H1 (cell line): Measurements from ENCODE around the gene BIK. TPM values are rescaled to one million over a fixed set of nuclear protein-coding genes. Genes with fewer than 3 reads are reported as not detected.

Experiments
- CTCF ChIA-PET: fragments of 300-600 bp; sonication (Branson Sonifier 250); formaldehyde crosslinking; loops from one replicate; lab custom pipeline; 2021; ENCODE audit not compliant: partially characterized antibody; lab: Charles Lee
- POLR2A ChIA-PET: fragments of 300-600 bp; sonication (Branson Sonifier 250); formaldehyde crosslinking; loops from one replicate; lab custom pipeline; 2021; ENCODE audit warnings: inconsistent platforms; ENCODE audit not compliant: partially characterized antibody; lab: Charles Lee
- DNase-seq, 2 experiments: peaks; one replicate each; pipeline versions ENCODE4 v3.0.0 to v3.0.0-alpha.2; 2010 to 2022; ENCODE audit warnings: low spot score in 2 of 2, low read depth in 1 of 2, mixed read lengths in 1 of 2
- FAIRE-seq: peaks from 2 replicates; lab custom pipeline; 2011; peaks lifted over from hg19 to GRCh38; lab: Jason Lieb, UNC
- H2AFZ ChIP-seq: 2 replicates; pipeline ENCODE4 v1.8.1; 2012; ENCODE audit warnings: low read length, inconsistent platforms
- H2AK5ac ChIP-seq: 2 replicates; pipeline ENCODE4 v1.6.1; 2013; ENCODE audit warnings: low read depth, low read length
- H2BK120ac ChIP-seq: replicated peaks from 2 replicates; pipeline ENCODE3; 2013; ENCODE audit warnings: low read depth, low read length, inconsistent platforms
- H2BK12ac ChIP-seq: 2 replicates; pipeline ENCODE4 v1.6.1; 2013; ENCODE audit warnings: low read depth, low read length
- H2BK15ac ChIP-seq: 2 replicates; pipeline ENCODE4 v1.6.1; 2013; ENCODE audit warnings: low read length
- H2BK20ac ChIP-seq: 2 replicates; pipeline ENCODE4 v1.6.1; 2013; ENCODE audit warnings: low read length
- H2BK5ac ChIP-seq: 2 replicates; pipeline ENCODE4 v1.6.1; 2013; ENCODE audit warnings: low read depth, low read length
- H3K14ac ChIP-seq: 2 replicates; pipeline ENCODE4 v1.6.1; 2013; ENCODE audit warnings: inconsistent platforms; ENCODE audit not compliant: insufficient read length
- H3K18ac ChIP-seq: 2 replicates; pipeline ENCODE4 v1.6.1; 2013; ENCODE audit warnings: low read length; ENCODE audit errors: extremely low read depth
- H3K23ac ChIP-seq: 2 replicates; pipeline ENCODE4 v1.6.1; 2013; ENCODE audit warnings: inconsistent platforms; ENCODE audit not compliant: insufficient read length
- H3K23me2 ChIP-seq: 2 replicates; pipeline ENCODE4 v1.6.1; 2013; ENCODE audit warnings: low read depth, low read length
- H3K27ac ChIP-seq: 2 replicates; pipeline ENCODE4 v1.6.1; 2011; ENCODE audit warnings: low read depth, low read length, inconsistent platforms
- H3K27me3 ChIP-seq, 4 experiments: replicated peaks in 1 of 4; 1 replicate in 1 of 4; 2 replicates in 3 of 4; pipeline versions ENCODE4 v1.6.1 to v1.8.1; 2011 to 2013; ENCODE audit warnings: low read length in 3 of 4, mild to moderate bottlenecking in 3 of 4, inconsistent platforms in 2 of 4, mixed read lengths in 2 of 4, moderate library complexity in 1 of 4; ENCODE audit not compliant: control insufficient read depth in 3 of 4, insufficient read depth in 3 of 4; ENCODE audit errors: extremely low read depth in 1 of 4
- H3K36me3 ChIP-seq, 4 experiments: 2 replicates each; pipeline versions ENCODE4 v1.6.1 to v1.8.1; 2011 to 2013; ENCODE audit warnings: mild to moderate bottlenecking in 4 of 4, low read length in 3 of 4, moderate library complexity in 2 of 4, control low read depth in 1 of 4, inconsistent platforms in 1 of 4; ENCODE audit not compliant: insufficient read depth in 4 of 4, control insufficient read depth in 2 of 4
- H3K4ac ChIP-seq: replicated peaks from 2 replicates; pipeline ENCODE3; 2013; ENCODE audit warnings: low read length, low read depth, mixed read lengths, inconsistent platforms; ENCODE audit not compliant: insufficient read length
- H3K4me1 ChIP-seq, 4 experiments: replicated peaks in 1 of 4; 1 replicate in 1 of 4; 2 replicates in 3 of 4; pipeline versions ENCODE4 v1.6.1 to v1.8.1; 2011 to 2013; ENCODE audit warnings: low read length in 3 of 4, inconsistent platforms in 2 of 4, mixed read lengths in 1 of 4; ENCODE audit not compliant: insufficient read depth in 4 of 4, control insufficient read depth in 3 of 4
- H3K4me2 ChIP-seq, 2 experiments: 2 replicates each; pipeline versions ENCODE4 v1.6.1 to v1.8.1; 2011 to 2013; ENCODE audit warnings: low read depth in 2 of 2, low read length in 2 of 2, control low read depth in 1 of 2, inconsistent platforms in 1 of 2, mild to moderate bottlenecking in 1 of 2; ENCODE audit not compliant: insufficient read depth in 1 of 2
- H3K4me3 ChIP-seq, 4 experiments: fragments of 200-600, 300-600 bp in 1 of 4; sonication (generic), shearing (Covaris generic), sonication (Bioruptor Twin) in 1 of 4; 2 replicates each; pipeline versions ENCODE4 v1.5.1 to v1.8.1; 2011 to 2016; ENCODE audit warnings: low read length in 4 of 4, low read depth in 3 of 4, control low read depth in 2 of 4, inconsistent platforms in 2 of 4, mild to moderate bottlenecking in 2 of 4, mixed read lengths in 1 of 4, moderate library complexity in 1 of 4; ENCODE audit not compliant: insufficient read depth in 2 of 4; ENCODE audit errors: extremely low read depth in 1 of 4
- H3K56ac ChIP-seq: replicated peaks from 2 replicates; pipeline ENCODE3; 2013; ENCODE audit warnings: low read depth, mild to moderate bottlenecking, mixed read lengths, low read length, inconsistent platforms; ENCODE audit not compliant: insufficient read length
- H3K79me1 ChIP-seq: 2 replicates; pipeline ENCODE4 v1.6.1; 2013; ENCODE audit warnings: low read depth, low read length, control low read depth
- H3K79me2 ChIP-seq, 2 experiments: 2 replicates each; pipeline versions ENCODE4 v1.6.1 to v1.8.1; 2012 to 2013; ENCODE audit warnings: low read length in 2 of 2, mild to moderate bottlenecking in 2 of 2, inconsistent platforms in 1 of 2; ENCODE audit not compliant: insufficient read depth in 2 of 2, control insufficient read depth in 1 of 2
- H3K9ac ChIP-seq, 4 experiments: replicated peaks in 1 of 4; 1 replicate in 1 of 4; 2 replicates in 3 of 4; pipeline versions ENCODE4 v1.6.1 to v1.8.1; 2011 to 2013; ENCODE audit warnings: low read depth in 3 of 4, low read length in 3 of 4, control low read depth in 2 of 4, mild to moderate bottlenecking in 2 of 4, moderate library complexity in 2 of 4, inconsistent platforms in 1 of 4; ENCODE audit errors: extremely low read depth in 1 of 4
- H3K9me3 ChIP-seq, 2 experiments: 2 replicates each; pipeline versions ENCODE4 v1.6.1 to v1.8.1; 2012 to 2013; ENCODE audit warnings: mild to moderate bottlenecking in 2 of 2, moderate library complexity in 2 of 2, control low read depth in 1 of 2, inconsistent platforms in 1 of 2, low read depth in 1 of 2, low read length in 1 of 2, mixed read lengths in 1 of 2; ENCODE audit not compliant: insufficient read depth in 2 of 2
- H4K20me1 ChIP-seq, 2 experiments: replicated peaks in 1 of 2; 2 replicates each; pipeline versions ENCODE3 to v1.8.1; 2011 to 2013; ENCODE audit warnings: inconsistent platforms in 2 of 2, low read length in 2 of 2, mild to moderate bottlenecking in 1 of 2; ENCODE audit not compliant: insufficient read depth in 2 of 2, control insufficient read depth in 1 of 2
- H4K5ac ChIP-seq: 2 replicates; pipeline ENCODE4 v1.6.1; 2013; ENCODE audit warnings: low read length, low read depth, mixed read lengths, inconsistent platforms; ENCODE audit not compliant: insufficient read length
- H4K8ac ChIP-seq: 2 replicates; pipeline ENCODE4 v1.8.0; 2013; ENCODE audit warnings: mild to moderate bottlenecking, moderate library complexity, low read length, inconsistent platforms; ENCODE audit not compliant: insufficient read depth; ENCODE audit errors: extremely low read depth
- H4K91ac ChIP-seq: replicated peaks from 2 replicates; pipeline ENCODE3; 2013; ENCODE audit warnings: low read length, mixed read lengths, inconsistent platforms; ENCODE audit not compliant: insufficient read length
- GABPA ChIP-seq: IDR thresholded peaks from 2 replicates; pipeline ENCODE4 v1.6.1; 2011; ENCODE audit warnings: mild to moderate bottlenecking, low read length, moderate library complexity, borderline replicate concordance; ENCODE audit not compliant: insufficient read depth
- HDAC6 ChIP-seq: IDR thresholded peaks from one replicate; pipeline ENCODE4 v1.7.1; 2012; ENCODE audit warnings: low read depth, mild to moderate bottlenecking, inconsistent platforms, low read length, moderate library complexity
- MAFK ChIP-seq: IDR thresholded peaks from 2 replicates; pipeline ENCODE4 v1.6.1; 2012; ENCODE audit warnings: low read depth, mild to moderate bottlenecking, improper control_type of control experiment, low read length
- RAD21 ChIP-seq, 2 experiments: IDR thresholded peaks in 1 of 2; conservative IDR thresholded peaks in 1 of 2; 2 replicates each; pipeline ENCODE4 v1.6.1; 2011; ENCODE audit warnings: low read depth in 2 of 2, low read length in 2 of 2, improper control_type of control experiment in 1 of 2, inconsistent platforms in 1 of 2, mild to moderate bottlenecking in 1 of 2, moderate library complexity in 1 of 2
- SIN3A ChIP-seq, 2 experiments: IDR thresholded peaks in 1 of 2; conservative IDR thresholded peaks in 1 of 2; 2 replicates each; pipeline ENCODE4 v1.6.1; 2011 to 2012; ENCODE audit warnings: low read length in 2 of 2, improper control_type of control experiment in 1 of 2, low read depth in 1 of 2, mild to moderate bottlenecking in 1 of 2
- SP1 ChIP-seq: IDR thresholded peaks from 2 replicates; pipeline ENCODE4 v1.6.1; 2011; ENCODE audit warnings: low read depth, low read length
- WGBS, 2 experiments: shearing (Covaris generic) in 1 of 2; methylation state at CpG; one replicate each; pipeline versions ENCODE4 v1.1.6 to v1.1.7; 2013 to 2015; ENCODE audit warnings: low lambda C conversion rate in 2 of 2, mixed read lengths in 2 of 2, inconsistent platforms in 1 of 2, low coverage in 1 of 2, missing lambda C conversion rate in 1 of 2; ENCODE audit not compliant: insufficient replicate concordance in 2 of 2, insufficient coverage in 1 of 2, insufficient read length in 1 of 2; ENCODE audit errors: extremely low coverage in 1 of 2, missing lambda C conversion rate in 1 of 2; 5-methylcytosine and 5-hydroxymethylcytosine counted together
- polyA plus RNA-seq, 7 experiments: library from polyadenylated mRNA; depleted of rRNA in 3 of 7; stranded (reverse) in 5 of 7; unstranded in 2 of 7; fragments of >200 nt in 5 of 7; fragments of 200-250 nt in 2 of 7; gene quantifications; 1 replicate in 5 of 7; 2 replicates in 1 of 7; 4 replicates in 1 of 7; pipeline versions ENCODE4 v1.2.1 to v1.2.3, GENCODE V29; 2011 to 2013; ENCODE audit warnings: missing spikeins in 2 of 7, mixed read lengths in 2 of 7
- total RNA-seq: library from RNA; stranded (reverse); fragmentation: NEBNext Ultra II Directional; extraction: Animal tissue kit (Norgen Biotek cat#: 25700); gene quantifications from 2 replicates; pipeline ENCODE4 v1.2.1, GENCODE V29; 2021
- TF ChIP-seq, protein P1 (sequence below), 3 experiments: IDR thresholded peaks; 1 replicate in 2 of 3; 2 replicates in 1 of 3; pipeline versions ENCODE4 v1.5.1 to v1.6.1; 2011; ENCODE audit warnings: low read length in 3 of 3, mild to moderate bottlenecking in 3 of 3, inconsistent platforms in 2 of 3, low read depth in 1 of 3, moderate library complexity in 1 of 3; ENCODE audit not compliant: insufficient read depth in 1 of 3; ENCODE audit errors: control extremely low read depth in 1 of 3

BIK gene
- total and polyA plus RNA-seq, 2 of the 8 experiments (the other 6 are each of a cell fraction or from before 2014, with no cell fraction given), result 3.3 to 5.5 TPM

DNA sequence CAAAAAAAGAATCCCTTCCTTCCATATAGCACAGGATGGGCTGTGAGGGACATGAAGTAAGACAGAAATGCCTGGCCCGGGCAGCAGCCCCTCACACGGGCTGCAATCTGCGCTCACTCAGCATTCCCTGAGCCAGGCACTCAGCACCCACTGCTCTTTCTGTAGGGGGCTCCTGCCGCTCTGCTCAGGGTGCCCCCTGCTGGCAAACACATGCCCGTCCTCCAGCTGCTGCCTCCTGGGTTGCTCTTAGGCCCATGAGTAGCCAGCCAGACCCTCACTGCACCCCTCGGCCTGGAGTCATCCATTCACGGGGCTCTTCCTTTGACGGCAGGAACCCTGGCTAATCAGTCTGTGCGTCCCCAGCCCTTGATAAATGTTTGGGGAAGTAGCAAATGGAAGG, 25.7 kb downstream of the BIK start:
- H2AFZ ChIP-seq, result no peak overlapping the region
- no peaks in the 10 kb centered on the region for H3K27me3 ChIP-seq
- no peak overlapping the region for H3K4me2 ChIP-seq
- no peak overlapping the region for H4K91ac ChIP-seq
- no peak overlapping the region for H3K4me3 ChIP-seq
- no peak overlapping the region for H2BK5ac ChIP-seq
- peaks cover 0 to 9% of the 10 kb centered on the region in 2 experiments for H4K20me1 ChIP-seq
- no peak overlapping the region for H3K23ac ChIP-seq
- H2AK5ac ChIP-seq, result no peak overlapping the region
- H2BK12ac ChIP-seq, result no peak overlapping the region
- no peaks in the 10 kb centered on the region for H3K9me3 ChIP-seq
- ChIA-PET POLR2A (interaction anchor here (1.6 kb wide), 1 partner anchor 9 kb away, joined by 3 read pairs; no protein-coding TSS in a partner anchor), CTCF (interaction anchor here (1.0 to 2.6 kb wide), 6 partner anchors 9 to 46 kb away, joined by 3 to 10 read pairs (median 4); no protein-coding TSS in a partner anchor)
- no peak overlapping the region for H2BK120ac ChIP-seq
- H3K9ac ChIP-seq, result no peak overlapping the region
- no peak overlapping the region for H3K18ac ChIP-seq
- H2BK20ac ChIP-seq, result no peak overlapping the region
- 83% methylated on average over 9 of the region's 9 CpGs; no CpG with 5 or more reads in 1 of the 2 experiments for WGBS, 2 experiments
- no peak; the same call in 1 of the 2 replicates for TF ChIP-seq GABPA
- TF ChIP-seq RAD21 (IDR thresholded peaks at IDR 0.05 in 1 of 2, conservative IDR thresholded peaks at IDR 0.05 in 1 of 2; ENCODE audit: low read depth in 2 of 2, low read length in 2 of 2), result peak; percentile 48 to 64
- TF ChIP-seq MAFK, result peak; percentile 22; the same call in 1 of the 2 replicates
- TF ChIP-seq, protein P1, sequence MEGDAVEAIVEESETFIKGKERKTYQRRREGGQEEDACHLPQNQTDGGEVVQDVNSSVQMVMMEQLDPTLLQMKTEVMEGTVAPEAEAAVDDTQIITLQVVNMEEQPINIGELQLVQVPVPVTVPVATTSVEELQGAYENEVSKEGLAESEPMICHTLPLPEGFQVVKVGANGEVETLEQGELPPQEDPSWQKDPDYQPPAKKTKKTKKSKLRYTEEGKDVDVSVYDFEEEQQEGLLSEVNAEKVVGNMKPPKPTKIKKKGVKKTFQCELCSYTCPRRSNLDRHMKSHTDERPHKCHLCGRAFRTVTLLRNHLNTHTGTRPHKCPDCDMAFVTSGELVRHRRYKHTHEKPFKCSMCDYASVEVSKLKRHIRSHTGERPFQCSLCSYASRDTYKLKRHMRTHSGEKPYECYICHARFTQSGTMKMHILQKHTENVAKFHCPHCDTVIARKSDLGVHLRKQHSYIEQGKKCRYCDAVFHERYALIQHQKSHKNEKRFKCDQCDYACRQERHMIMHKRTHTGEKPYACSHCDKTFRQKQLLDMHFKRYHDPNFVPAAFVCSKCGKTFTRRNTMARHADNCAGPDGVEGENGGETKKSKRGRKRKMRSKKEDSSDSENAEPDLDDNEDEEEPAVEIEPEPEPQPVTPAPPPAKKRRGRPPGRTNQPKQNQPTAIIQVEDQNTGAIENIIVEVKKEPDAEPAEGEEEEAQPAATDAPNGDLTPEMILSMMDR (IDR thresholded peaks at IDR 0.05; ENCODE audit: control extremely low read depth in 1 of 3, insufficient read depth in 1 of 3, low read depth in 1 of 3, low read length in 3 of 3), result peak; percentile 65 to 73 (median 72)
- TF ChIP-seq HDAC6, result no peak
- TF ChIP-seq SP1, result no peak
- no peak for TF ChIP-seq SIN3A (conservative IDR thresholded peaks at IDR 0.05 in 1 of 2, IDR thresholded peaks at IDR 0.05 in 1 of 2; ENCODE audit: low read depth in 1 of 2, low read length in 2 of 2)
- H3K4ac ChIP-seq, result no peak overlapping the region
- H3K23me2 ChIP-seq, result no peaks in the 10 kb centered on the region
- no peak overlapping the region for H3K27ac ChIP-seq
- H3K14ac ChIP-seq, result no peak overlapping the region
- H3K79me2 ChIP-seq, result 0 out of 4 replicates have a peak, but pooled peaks cover 0 to 3% of the 10 kb centered on the region in 2 experiments
- no peak for FAIRE-seq
- peaks cover 6 to 71% (median 26%) of the 10 kb centered on the region in 4 experiments; a peak in 6 of 8 replicates for H3K36me3 ChIP-seq
- no peak overlapping the region for H4K5ac ChIP-seq
- peaks cover 5% of the 10 kb centered on the region for H3K79me1 ChIP-seq
- H3K4me1 ChIP-seq, result no peaks in the 10 kb centered on the region
- H4K8ac ChIP-seq, result no peak overlapping the region
- no peak overlapping the region for H2BK15ac ChIP-seq
- DNase-seq, result peak in 1 of 2 experiments; percentile 56
- H3K56ac ChIP-seq, result no peak overlapping the region
